ENCODE results near the gene DNAH3.
"Not testable (repeated sequence)": the region's sequence is repeated elsewhere in the genome, so short reads cannot be mapped to it uniquely, and the experiment has no call there.

DNAH3 gene

DNA sequence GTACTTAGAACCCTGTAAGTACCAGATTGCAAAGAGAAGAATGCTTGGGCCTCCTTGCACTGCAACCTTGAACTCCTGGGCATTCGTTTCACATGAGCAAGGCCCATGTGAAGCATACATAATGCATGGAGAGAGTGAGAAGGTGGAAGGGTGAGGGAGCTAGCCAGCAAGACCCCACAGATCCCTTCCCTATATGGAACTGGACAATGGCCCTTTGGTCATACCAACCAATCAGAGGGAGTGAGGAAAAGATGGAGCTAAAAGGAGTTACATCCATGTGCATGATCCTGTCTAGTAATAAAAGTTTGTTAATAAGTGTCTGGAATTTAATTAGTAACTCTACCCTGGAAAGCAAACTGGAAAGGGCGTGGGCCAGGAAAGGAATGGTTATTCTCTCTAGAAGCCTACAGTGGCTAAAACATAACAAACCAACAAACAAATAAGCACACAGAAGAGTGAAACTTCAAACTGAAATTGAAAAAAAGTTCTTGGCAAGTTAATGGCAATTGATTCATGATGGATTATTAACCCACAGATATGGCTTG, 29.6 kb downstream of the DNAH3 start:
- DNase-seq: no peak

DNA sequence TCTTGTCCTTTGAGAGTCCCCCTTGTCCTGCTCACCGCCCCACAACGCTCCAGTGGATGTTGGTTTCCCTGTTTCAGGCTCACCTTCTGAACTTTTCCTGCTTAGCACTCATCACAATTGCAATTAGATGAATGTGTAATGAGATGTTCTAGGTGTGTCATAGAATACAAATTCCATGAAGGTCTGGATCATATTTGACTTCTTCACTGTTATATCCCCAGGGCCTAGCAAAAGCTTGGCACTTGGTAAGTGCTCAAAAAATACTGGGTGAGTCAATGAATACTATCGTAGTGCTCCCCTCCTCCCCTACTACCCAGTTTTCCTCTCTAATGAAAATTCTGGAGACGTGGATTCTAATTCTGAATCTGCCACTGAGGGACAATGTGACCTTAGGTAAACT, 33.1 kb downstream of the DNAH3 start:
- DNase-seq: no peak

DNA sequence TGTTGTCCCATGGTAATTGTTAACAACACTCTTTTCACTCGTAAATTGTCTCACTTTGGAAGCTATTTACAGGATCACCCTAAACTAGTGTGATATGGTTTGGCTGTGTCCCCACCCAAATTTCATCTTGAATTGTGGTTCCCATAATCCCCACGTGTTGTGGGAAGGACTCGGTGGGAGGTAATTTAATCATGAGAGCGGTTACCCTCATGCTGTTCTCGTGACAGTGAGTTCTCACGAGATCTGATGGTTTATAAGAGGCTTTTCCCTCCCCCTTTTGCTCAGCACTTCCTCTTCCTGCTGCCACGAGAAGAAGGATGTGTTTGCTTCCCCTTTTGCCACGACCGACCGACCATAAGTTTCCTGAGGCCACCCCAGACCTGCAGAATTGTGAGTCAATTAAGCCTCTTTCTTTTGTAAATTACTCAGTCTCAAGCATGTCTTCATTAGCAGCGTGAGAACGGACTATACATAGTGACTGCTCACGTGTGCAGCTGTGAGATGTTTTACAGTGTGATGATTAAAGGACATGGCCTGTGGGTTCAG, 34.4 kb downstream of the DNAH3 start:
- no peak for DNase-seq

DNA sequence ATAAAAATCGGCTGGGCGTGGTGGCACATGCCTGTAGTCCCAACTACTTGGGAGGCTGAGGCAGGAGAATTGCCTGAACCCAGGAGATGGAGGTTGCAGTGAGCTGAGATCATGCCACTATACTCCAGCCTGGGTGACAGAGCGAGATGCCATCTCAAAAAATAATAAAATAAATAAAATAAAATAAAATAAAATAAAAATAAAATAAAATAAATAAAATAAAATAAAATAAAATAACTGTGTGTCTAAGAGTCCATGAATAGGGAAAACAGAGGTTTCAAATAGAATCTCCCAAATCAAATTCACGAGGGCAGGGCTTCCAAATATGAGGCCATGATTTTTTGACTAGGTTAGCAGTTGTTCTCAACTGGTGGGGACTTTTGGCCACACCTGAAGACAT, 35.1 kb downstream of the DNAH3 start:
- DNase-seq: not testable (repeated sequence)

DNA sequence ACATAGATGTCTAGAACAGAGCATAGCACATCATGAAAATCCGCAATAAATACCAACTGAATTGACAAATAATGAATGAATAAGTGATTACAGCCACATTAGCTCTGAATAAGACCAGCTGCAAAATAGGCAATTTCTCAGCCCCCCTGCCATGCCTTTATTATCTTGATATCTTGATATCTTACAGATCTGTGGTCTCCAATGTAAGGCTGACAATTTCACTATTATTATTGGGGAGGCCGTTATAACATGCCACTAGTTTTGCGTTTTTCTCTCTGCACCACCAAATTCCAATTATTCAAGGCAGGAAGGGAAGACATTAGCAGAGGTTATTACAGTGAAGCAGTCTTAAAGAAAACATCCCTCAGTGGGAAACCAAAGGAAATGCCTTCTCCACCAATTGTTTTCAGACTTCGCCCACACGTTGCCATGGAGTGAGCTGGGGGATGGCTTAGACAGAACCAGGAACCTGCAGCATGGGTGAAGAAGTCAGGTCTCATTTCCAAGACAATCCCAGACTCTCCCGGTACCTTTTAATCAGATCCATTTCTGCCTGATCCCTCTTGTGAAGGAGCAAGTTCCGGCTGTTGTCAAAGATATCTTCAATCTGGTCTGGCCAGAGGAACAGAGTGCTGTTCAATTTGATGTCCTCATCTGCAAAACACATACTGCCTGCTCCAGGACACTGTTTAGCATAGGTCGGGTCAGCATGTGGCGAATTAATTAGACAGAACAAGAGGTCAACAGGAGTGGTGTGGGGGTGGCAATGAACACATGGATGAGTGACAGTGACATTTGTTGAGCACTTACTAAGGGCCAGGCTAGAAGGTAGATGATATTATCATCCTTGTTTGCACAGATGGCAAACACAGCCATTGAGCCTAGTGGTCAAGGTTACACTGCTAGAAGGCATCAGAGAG, 46.4 kb downstream of the DNAH3 start:
- DNase-seq: no peak

DNA sequence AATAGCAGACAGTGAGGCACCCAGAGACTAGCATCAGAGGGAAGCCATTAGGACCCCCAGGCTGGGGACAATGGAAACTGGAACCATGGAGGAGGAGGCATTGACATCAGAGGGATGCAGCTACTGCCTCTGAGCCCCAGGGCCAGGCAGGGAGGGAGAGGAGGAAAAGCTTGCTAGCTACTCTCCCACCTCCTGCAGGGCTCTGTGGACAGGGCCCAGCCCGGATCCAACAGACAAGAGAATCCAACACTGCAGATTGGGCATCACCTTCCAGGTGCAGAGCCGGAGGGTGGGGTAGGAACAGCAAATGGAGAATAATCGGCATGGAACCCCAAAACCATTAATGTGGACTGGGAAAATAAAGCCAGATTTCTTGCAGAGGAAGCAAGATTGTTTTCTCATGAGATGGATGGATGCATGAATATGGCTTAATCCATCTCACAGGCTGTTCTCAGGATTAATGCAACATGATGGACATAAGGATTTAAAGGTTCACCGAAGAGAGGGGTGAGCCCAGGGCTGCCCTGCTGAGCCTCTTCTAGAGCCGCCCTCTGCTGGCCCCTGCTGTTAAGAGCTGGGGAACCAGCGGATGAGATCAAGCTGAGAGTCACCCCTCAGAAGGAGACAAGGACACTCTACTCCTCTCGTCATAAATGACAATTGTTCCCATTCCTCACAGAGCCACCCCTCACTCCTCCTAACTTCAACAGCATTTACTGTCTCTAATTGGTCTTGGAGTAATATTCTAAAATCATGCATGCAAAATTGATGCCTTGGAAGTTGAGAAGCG, 48.8 kb downstream of the DNAH3 start:
- peak; percentile 4 for DNase-seq

DNA sequence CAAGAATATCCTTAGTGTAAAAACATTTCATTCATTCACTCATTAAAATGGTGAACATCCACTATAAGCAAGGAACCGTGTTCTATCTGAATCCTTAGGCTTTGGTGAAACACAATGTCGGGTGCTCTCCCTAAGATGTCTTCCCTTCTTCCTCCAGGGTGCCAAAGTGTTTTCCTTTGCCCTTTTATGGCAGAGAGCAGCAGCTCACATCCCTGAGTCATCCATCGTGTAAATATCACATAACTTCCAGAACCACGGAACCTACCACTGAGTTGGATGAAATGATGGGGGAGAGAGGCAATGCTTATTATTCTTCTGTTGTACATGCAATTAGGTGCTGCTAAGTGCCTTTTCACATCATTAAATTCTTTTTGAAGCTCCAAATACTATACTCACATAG, 50.2 kb downstream of the DNAH3 start:
- no peak for DNase-seq

DNA sequence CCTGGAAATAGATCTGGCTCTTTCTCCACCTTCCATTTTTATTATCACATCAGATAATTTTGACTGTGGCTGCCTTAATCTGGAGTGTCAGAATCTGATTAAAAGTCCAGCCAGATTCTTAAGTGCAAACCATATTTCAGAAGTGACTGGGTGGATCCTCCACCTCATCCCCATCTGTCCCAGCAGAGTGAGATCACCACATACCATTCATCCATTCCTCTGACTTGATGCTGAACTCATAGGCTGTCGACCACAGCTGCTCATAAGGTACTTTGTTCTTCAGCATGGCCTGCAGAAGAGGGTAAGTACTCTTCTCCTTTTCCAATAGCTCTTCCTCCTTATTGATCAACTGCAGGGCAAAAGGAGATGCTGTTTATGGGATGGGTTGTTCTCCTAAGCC, 53.5 kb downstream of the DNAH3 start:
- no peak for DNase-seq

DNA sequence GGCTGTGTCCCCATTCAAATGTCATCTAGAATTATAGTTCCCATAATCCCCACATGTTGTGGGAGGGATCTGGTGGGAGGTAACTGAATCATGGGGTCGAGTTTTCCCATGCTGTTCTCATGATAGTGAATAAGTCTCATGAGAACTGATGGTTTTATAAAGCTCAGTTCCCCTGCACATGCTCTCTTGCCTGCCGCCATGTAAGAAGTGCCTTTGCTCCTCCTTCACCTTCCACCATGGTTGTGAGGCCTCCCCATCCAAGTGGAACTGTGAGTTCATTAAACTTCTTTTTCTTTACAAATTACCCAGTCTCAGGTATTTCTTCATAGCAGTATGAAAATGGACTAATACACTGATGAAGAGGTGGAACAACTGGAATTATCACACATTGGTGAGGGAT, 55.9 kb downstream of the DNAH3 start:
- DNase-seq: not testable (repeated sequence)

DNA sequence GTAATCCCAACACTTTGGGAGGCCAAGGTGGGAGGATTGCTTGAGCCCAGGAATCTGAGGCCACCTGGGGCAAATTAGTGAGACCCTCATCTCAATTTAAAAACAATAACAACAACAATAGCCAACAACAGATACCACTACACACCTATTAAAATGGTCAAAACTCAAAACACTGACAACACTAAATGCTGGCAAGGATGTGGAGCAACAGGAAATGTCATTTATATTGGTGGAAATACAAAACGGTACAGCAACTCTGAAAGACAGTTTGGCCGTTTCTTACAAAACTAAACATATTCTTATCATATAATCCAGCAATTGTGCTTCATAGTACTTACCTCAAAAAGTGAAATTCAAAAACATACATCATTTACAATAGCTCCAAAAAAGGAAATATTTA, 57.7 kb downstream of the DNAH3 start:
- DNase-seq: no peak

DNA sequence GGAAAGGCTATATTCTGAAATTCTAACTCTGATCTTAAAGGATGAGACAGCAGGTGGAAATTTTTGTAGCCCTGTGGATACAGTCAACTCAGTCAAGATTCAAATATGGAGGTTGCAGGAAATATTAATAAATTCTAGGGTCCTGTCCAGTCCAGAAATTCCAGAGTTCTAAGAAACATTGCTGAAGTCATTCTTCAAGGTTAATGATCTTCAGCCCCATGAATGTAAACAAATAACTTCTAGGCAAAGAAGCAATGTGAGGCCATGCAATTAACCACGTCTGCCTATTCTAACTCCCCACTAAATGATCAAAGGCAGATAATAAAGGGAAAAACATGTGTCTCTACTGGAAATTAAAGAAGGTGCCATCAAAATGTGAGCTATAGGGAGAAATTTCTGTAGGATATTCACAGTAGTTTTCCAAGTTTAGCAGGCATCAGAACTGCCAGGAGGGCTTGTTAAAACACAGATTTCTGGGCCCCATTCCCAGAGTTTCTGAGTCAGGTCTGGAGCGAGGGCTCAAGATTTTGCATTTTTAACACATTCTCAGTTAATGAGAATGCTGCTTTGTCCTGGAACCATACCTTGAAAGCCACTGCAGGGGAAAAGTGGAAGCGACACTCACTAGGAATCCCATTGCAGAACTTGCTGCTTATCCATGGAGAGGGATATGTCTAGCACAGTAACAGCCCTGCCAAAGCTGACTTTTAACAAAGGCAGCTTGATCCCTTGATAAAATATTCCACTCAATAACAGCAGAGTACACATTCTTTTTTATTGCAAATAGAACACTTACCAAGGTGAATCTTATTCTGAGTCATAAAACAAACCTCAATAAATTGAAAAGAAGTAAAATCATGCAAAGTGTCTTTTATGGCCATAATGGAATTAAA, 61.8 kb downstream of the DNAH3 start:
- DNase-seq: no peak

DNA sequence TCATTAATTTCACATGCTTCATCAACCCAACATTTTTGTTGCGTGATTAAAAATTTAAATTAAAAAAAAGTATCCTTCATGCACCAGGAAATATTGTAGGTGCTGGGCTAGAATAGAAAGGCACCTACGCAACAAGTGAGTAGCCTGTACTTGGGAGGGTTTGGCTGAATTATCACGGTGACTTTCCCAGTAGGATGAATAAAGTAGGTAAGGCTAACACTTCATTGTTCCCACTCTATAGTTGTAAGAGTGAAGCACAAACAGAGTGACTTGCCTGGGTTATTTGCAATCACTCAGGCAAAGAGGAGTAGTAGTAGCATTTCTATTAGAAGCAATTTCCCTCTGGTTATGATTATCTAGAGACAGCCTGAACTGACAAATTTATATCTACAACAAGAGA, 62.5 kb downstream of the DNAH3 start:
- DNase-seq: no peak

DNA sequence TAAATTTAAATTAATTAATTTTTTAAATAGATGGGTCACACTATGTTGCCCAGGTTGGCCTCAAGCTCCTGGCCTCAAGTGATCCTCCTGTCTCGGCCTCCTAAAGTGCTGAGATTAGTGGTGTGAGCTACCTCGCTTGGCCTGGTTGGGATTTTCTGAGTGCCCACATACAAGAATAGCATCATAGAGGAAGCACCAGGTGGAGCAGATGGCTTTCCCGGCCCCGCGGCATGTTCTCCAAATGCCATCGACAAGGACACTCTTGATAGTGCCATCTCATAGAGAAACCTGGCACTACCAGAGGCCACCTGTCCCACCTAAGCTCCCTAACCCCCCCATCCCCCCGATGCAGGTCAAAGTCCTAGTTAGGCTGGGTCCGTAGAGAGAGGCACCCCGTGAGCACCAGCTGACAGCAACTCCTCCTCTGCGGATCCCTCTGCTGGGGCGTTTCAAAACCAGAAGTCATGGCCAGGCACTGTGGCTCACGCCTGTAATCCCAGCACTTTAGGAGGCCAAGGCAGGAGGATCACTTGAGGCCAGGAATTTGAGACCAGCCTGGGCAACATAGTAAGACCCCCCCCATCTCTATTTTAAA, 65.9 kb downstream of the DNAH3 start:
- DNase-seq: no peak

DNA sequence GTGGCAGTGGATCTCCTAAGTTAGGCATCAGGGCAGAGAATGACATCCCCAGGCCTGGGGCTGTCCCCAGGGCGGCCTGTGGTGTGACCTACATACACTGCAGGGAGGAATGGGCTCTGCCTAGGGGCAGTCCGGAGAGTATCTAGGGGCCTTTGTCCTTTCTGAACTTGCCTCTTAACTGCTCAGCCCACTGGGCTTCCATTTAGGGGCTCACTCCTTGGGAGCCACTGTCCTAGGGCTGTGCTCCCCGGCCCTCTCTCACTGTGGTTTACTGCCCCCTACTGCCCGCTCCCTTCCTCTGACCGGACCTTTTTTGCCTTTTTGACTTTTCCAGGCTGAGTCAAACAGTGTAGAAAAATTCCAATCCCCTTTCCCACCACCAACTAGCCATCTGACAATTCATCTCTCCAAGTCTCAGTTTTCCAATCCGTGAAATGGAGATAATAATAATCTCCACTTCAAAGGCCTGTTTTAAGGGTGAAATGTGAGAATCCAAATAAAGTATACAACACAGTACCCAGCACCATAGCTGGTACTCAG, 66.8 kb downstream of the DNAH3 start:
- DNase-seq: peak; percentile 32

DNA sequence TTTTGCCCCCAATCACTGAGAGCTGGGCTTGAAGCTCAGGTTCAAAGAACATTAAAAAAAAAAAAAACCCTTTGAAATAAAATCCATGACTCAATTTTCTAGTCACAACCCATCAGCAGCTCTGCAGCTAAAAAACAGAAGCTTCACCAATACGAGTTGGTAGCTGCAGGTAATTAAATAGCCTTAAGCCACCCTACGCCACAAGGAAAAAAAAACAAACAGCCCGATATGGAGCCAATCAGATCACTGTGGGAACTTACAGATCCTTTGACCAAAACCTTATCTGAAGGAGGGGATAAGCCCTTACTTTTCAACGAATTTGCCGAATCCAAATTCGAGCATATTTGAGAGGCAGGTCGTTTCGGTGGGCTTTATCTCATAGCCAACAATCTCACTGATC, 69.3 kb downstream of the DNAH3 start:
- no peak for DNase-seq

DNA sequence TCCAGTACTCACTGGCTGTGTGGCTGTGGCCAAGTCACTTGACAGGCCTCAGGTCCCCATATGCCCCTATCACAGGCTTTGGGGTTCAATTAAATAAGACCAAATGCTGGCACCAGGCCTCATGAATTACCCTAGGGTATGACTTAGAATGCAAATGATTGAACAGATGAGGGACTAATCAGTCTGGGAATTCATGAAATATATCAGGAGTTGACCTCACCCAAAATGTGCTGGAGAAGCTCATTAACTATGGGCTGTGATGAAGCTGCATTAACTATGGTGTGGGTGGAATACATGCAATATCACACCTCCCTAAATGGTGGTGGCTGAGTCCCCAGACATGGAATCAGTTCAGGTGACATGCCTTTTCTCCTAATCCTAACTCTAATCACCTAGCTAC, 72.1 kb downstream of the DNAH3 start:
- DNase-seq: no peak

DNA sequence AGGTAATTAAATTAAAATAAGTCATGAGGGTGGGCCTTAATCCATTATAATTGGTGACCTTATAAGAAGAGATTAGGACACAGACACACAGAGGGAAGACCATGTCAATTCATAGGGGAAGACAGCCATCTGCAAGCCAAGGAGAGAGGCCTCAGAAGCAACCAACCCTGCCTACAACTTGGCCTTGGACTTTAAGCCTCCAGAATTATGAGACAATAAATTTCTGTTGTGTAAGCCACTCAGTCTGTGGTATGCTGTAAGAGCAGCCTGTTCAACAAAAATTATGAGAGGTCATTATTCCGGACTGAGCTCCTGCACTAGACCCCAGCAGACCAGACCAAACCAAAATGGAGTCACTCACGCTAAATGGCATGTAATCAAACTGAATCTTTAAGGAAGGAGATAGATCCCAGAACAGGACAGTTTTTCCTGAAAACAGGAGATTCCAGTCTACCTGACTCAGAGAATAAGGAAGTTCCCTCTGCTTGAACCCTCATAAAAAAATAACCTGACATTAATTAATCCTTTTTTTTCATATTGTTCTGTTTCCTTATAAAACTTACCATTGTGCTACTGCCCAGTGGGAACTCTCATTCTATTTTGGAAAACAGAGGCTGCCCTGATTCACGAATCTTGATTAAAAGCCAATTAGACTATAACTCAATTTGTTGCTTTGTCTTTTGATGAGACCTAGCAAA, 74.3 kb downstream of the DNAH3 start:
- no peak for DNase-seq

DNA sequence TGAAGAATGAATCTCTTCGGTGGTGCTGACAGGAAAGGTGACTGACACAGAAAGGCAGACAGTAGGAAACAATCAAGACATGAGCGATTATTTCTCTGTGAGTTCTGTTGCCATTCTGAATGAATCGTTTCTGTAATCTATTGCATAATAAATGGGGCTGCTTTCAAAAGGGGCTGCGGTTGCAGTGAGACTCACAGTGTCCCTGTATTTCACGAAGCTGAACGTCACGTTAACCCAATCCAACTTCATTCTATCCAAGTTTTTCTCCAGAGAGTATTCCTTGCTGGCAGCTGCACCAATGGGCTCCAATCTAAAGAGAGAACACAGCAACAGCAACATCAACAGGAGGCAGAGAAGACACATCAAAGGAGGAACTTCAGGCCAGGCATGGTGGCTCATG, 75.4 kb downstream of the DNAH3 start:
- no peak for DNase-seq

DNA sequence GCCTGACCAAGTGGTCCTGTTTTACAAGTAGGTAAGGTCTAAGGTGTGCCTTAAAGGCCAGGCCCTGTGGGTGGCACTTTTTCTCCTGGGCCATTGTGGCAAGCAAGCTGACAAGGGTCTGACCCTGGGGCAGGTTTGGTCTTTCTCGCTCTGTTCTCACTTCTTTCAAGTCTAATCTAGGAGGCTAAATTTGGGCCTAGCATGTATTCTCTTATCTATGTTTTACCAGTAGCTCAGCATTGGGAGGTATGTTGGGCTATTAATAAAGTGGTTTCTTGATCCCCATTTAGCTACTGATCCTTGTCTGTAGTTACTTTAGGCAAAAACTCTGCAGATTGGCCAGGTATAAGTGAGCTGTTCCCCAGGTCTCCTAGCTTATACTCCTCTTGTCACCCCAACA, 77.7 kb downstream of the DNAH3 start:
- no peak for DNase-seq

DNA sequence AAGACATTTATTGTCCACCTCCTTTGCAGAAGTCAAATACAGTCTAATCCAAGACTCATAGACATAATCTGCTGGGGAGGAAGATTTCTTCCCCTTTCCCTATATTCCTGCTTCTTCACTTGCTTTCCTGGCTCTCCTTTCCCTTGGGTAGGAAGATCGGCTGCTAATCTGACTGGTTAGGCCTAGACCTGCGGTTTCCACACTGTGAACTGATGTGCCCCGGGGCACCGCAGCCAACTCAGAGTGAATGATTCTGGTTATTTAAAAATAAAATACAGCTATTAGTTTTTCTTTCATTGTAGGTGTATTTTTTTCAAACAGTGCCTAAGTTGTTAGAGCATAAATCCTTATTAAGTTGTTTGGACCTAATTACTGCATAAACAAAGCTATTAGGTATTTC, 78.9 kb downstream of the DNAH3 start:
- DNase-seq: no peak

DNA sequence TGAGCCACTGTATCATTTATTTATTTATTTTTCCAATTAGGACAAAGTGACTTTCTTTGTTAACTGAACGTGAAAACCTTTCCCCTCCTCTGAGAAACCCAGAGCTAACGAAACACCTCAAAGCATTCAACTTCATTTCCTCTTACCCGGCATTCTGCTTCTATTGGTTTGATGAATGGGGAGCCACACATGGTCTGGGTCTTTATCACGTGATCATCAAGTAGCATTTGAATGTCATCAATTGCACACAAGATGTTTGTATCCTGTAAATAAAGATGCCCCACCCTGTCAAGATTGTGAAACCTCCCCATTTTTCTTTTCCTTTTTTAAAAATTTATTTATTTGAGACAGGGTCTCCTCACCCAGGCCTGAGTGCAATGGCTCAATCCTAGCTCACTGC, 80.1 kb downstream of the DNAH3 start:
- DNase-seq: no peak

All from CD4-positive, alpha-beta T cell treated with Interleukin-4 for 4 hours (primary cell).